Neural progenitor cell (in vitro differentiated cells): ENCODE measurements around the gene RRP8. TPM values are rescaled to one million over a fixed set of nuclear protein-coding genes. Genes with fewer than 3 reads are reported as not detected.

Source experiments
- DNase-seq: peaks from one replicate; pipeline ENCODE4 v3.0.0-alpha.2; 2016; ENCODE audit warnings: low spot score
- H2AFZ ChIP-seq: fragments of 200-600 bp; sonication (generic); replicated peaks from 2 replicates; pipeline ENCODE4 v1.6.1; 2016; ENCODE audit warnings: antibody characterized with exemption
- H3F3A ChIP-seq: fragments of 200-600 bp; sonication (generic); 2 replicates; pipeline ENCODE4 v1.6.1; 2016; ENCODE audit warnings: antibody characterized with exemption, low read depth
- H3K27ac ChIP-seq: fragments of 200-600 bp; sonication (generic); 2 replicates; pipeline ENCODE4 v1.5.1; 2016; ENCODE audit warnings: mild to moderate bottlenecking
- H3K27me3 ChIP-seq: fragments of 200-600 bp; sonication (generic); 2 replicates; pipeline ENCODE4 v1.6.1; 2016; ENCODE audit warnings: mild to moderate bottlenecking, moderate library complexity
- H3K36me3 ChIP-seq: fragments of 200-600 bp; sonication (generic); 2 replicates; pipeline ENCODE4 v1.5.1; 2016
- H3K4me1 ChIP-seq: fragments of 200-600 bp; sonication (generic); 2 replicates; pipeline ENCODE4 v1.6.1; 2016; ENCODE audit warnings: mixed run types
- H3K4me2 ChIP-seq: fragments of 200-600 bp; sonication (generic); 2 replicates; pipeline ENCODE4 v1.6.1; 2016
- H3K4me3 ChIP-seq: fragments of 200-600 bp; sonication (generic); 2 replicates; pipeline ENCODE4 v1.5.1; 2016
- H3K79me2 ChIP-seq: fragments of 200-600 bp; sonication (generic); 2 replicates; pipeline ENCODE4 v1.6.1; 2016; ENCODE audit warnings: low read depth
- H3K9ac ChIP-seq: fragments of 200-600 bp; sonication (generic); 2 replicates; pipeline ENCODE4 v1.6.1; 2016
- H3K9me3 ChIP-seq: fragments of 200-600 bp; sonication (generic); 2 replicates; pipeline ENCODE4 v1.5.1; 2016; ENCODE audit warnings: low read depth
- H4K20me1 ChIP-seq: fragments of 200-600 bp; sonication (generic); 2 replicates; pipeline ENCODE4 v1.6.1; 2016; ENCODE audit warnings: low read depth
- H3K27ac Mint-ChIP-seq: 3 replicates; pipeline ENCODE4 v1.8.0; 2021; ENCODE audit warnings: mixed read lengths
- H3K27me3 Mint-ChIP-seq: 2 replicates; pipeline ENCODE4 v1.8.0; 2022; ENCODE audit warnings: low read depth, mild to moderate bottlenecking, inconsistent platforms, moderate library complexity, mixed read lengths; ENCODE audit not compliant: insufficient read depth
- H3K36me3 Mint-ChIP-seq: 3 replicates; pipeline ENCODE4 v1.8.0; 2021; ENCODE audit warnings: mixed read lengths
- H3K4me1 Mint-ChIP-seq: 3 replicates; pipeline ENCODE4 v1.8.0; 2021; ENCODE audit warnings: mixed read lengths
- H3K4me3 Mint-ChIP-seq: 3 replicates; pipeline ENCODE4 v1.8.0; 2021; ENCODE audit warnings: mild to moderate bottlenecking, moderate library complexity, mixed read lengths
- H3K9me3 Mint-ChIP-seq: 3 replicates; pipeline ENCODE4 v1.8.0; 2020; ENCODE audit warnings: mixed read lengths
- CTCF ChIP-seq: fragments of 200-600 bp; sonication (generic); IDR thresholded peaks from 2 replicates; pipeline ENCODE4 v1.5.1; 2017; ENCODE audit warnings: antibody characterized with exemption, mild to moderate bottlenecking
- EZH2 ChIP-seq: fragments of 200-600 bp; sonication (generic); IDR thresholded peaks from 2 replicates; pipeline ENCODE4 v1.6.1; 2017; ENCODE audit warnings: antibody characterized with exemption, mild to moderate bottlenecking, moderate library complexity
- EZH2phosphoT487 ChIP-seq: fragments of 200-600 bp; sonication (generic); IDR thresholded peaks from 2 replicates; pipeline ENCODE4 v1.6.1; 2017; ENCODE audit warnings: antibody characterized with exemption
- total RNA-seq: library from RNA; depleted of rRNA; stranded (reverse); fragments of >200 nt; gene quantifications from 2 replicates; pipeline ENCODE4 v1.2.3, GENCODE V29; 2015; ENCODE audit warnings: low replicate concordance

The RRP8 gene
- total RNA-seq, 1 donor from 2014 or later: 16.0 TPM

GRCh38 chr11:6620636-6621035, 17.2 kb upstream of the RRP8 start:
- Histone ChIP-seq H2AFZ (peak overlapping the region; percentile 19), H3K27me3 (no peaks in the 10 kb centered on the region), H3K79me2 (peaks cover 4% of the 10 kb centered on the region), H3F3A (peaks cover 11% of the 10 kb centered on the region), H3K4me3 (no peak overlapping the region), H3K9ac (no peak overlapping the region), H3K36me3 (no peaks in the 10 kb centered on the region), H3K4me1 (peaks cover 20% of the 10 kb centered on the region), H3K27ac (no peak overlapping the region), H3K9me3 (no peaks in the 10 kb centered on the region), H4K20me1 (no peaks in the 10 kb centered on the region), H3K4me2 (peak overlapping the region; percentile 13)
- Mint-ChIP-seq H3K27me3 (no peaks in the 10 kb centered on the region), H3K4me1 (no peaks in the 10 kb centered on the region), H3K27ac (no peak overlapping the region), H3K36me3 (peaks cover 11% of the 10 kb centered on the region), H3K4me3 (no peak overlapping the region), H3K9me3 (no peaks in the 10 kb centered on the region)
- TF ChIP-seq CTCF: no peak
- TF ChIP-seq EZH2: no peak
- TF ChIP-seq EZH2phosphoT487: no peak
- peak; percentile 34 for DNase-seq

GRCh38 chr11:6619004-6619745, 15.8 kb upstream of the RRP8 start, which contains the start of gene TPP1:
TPP1 (minus strand) TSS chr11:6619422; CDS start chr11:6619400, 22 bp downstream.
- Mint-ChIP-seq H3K27me3 (no peaks in the 10 kb centered on the region), H3K9me3 (no peaks in the 10 kb centered on the region), H3K27ac (no peak within 1 kb of the TSS), H3K4me3 (no peak within 1 kb of the TSS), H3K36me3 (peaks cover 7% of the 10 kb centered on the region), H3K4me1 (no peaks in the 10 kb centered on the region)
- Histone ChIP-seq H4K20me1 (no peaks in the 10 kb centered on the region), H3K27me3 (no peaks in the 10 kb centered on the region), H3K4me2 (peak within 1 kb of the TSS; percentile 93), H2AFZ (peak within 1 kb of the TSS; percentile 63), H3K36me3 (no peaks in the 10 kb centered on the region), H3F3A (peaks cover 11% of the 10 kb centered on the region), H3K27ac (no peak within 1 kb of the TSS), H3K4me3 (peak within 1 kb of the TSS; percentile 70), H3K79me2 (peaks cover 4% of the 10 kb centered on the region), H3K9me3 (no peaks in the 10 kb centered on the region), H3K4me1 (peaks cover 20% of the 10 kb centered on the region), H3K9ac (peak within 1 kb of the TSS; percentile 65)
- no peak for TF ChIP-seq EZH2
- TF ChIP-seq CTCF: no peak
- TF ChIP-seq EZH2phosphoT487: no peak
- peak; percentile 96 for DNase-seq

- Histone ChIP-seq H3K9ac (peak overlapping the region; percentile 65), H3K27ac (no peak overlapping the region), H3F3A (peaks cover 17% of the 10 kb centered on the region), H3K79me2 (peaks cover 4% of the 10 kb centered on the region), H3K4me2 (peak overlapping the region; percentile 93), H3K4me1 (peaks cover 20% of the 10 kb centered on the region), H4K20me1 (no peaks in the 10 kb centered on the region), H3K9me3 (no peaks in the 10 kb centered on the region), H2AFZ (peak overlapping the region; percentile 54), H3K27me3 (no peaks in the 10 kb centered on the region), H3K4me3 (peak overlapping the region; percentile 70), H3K36me3 (no peaks in the 10 kb centered on the region)
- no peak for DNase-seq
- no peaks in the 10 kb centered on the region for H3K9me3 Mint-ChIP-seq
- no peak overlapping the region for H3K27ac Mint-ChIP-seq
- peaks cover 6% of the 10 kb centered on the region for H3K36me3 Mint-ChIP-seq
- no peak overlapping the region for H3K4me3 Mint-ChIP-seq
- no peaks in the 10 kb centered on the region for H3K27me3 Mint-ChIP-seq
- TF ChIP-seq CTCF (no peak), EZH2 (no peak), EZH2phosphoT487 (no peak)
- H3K4me1 Mint-ChIP-seq: no peaks in the 10 kb centered on the region
These were observed 14.9 kb upstream of the RRP8 start for GRCh38 chr11:6618117-6619003.
